ENCODE data around the gene PDHX. TPM values are rescaled to one million over a fixed set of nuclear protein-coding genes. Genes with fewer than 3 reads are reported as not detected.
"Not testable (repeated sequence)": the region's sequence is repeated elsewhere in the genome, so short reads cannot be mapped to it uniquely, and the experiment has no call there.

Gene PDHX
- total and polyA plus RNA-seq, 2 of the 4 experiments (the other 2 are of a cell fraction): 19.8 to 26.7 TPM

DNA sequence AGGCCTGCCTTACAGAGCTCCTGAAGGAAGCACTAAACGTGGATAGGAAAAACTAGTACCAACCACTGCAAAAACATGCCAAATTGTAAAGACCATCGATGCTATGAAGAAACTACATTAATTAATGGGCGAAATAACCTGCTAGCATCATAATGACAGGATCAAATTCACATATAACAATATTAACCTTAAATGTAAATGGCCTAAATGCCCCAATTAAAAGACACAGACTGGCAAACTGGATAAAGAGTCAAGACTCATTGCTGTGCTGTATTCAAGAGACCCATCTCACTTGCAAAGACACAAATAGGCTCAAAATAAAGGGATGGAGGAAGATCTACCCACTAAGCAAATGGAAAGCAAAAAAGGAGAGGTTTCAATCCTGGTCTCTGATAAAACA, 107.5 kb downstream of the PDHX start:
- H4K8ac ChIP-seq (ENCODE audit: low read depth in 2 of 2, low read length in 2 of 2); dilution Hi-C loops (cut with HindIII; ENCODE audit: low sequenced_read_pairs, unreplicated experiment); H3K4me1 ChIP-seq (ENCODE audit: control insufficient read depth, insufficient read depth, low read length); H2BK120ac ChIP-seq (ENCODE audit: low read depth, low read length); H2BK15ac ChIP-seq (ENCODE audit: low read depth, low read length); H3K79me1 ChIP-seq (ENCODE audit: low read depth in 1 of 2, low read length in 2 of 2); BruUV-seq (replicated peaks); H3K14ac ChIP-seq (replicated peaks; ENCODE audit: low read depth, low read length); H2BK20ac ChIP-seq (ENCODE audit: low read depth, low read length); H3K27ac ChIP-seq (ENCODE audit: insufficient read depth, low read length); H3K18ac ChIP-seq (ENCODE audit: low read depth, low read length); DNase-seq; H3K9me1 ChIP-seq (ENCODE audit: insufficient read depth, low read length); H2AK5ac ChIP-seq (ENCODE audit: low read depth, low read length); H4K20me1 ChIP-seq (ENCODE audit: insufficient read depth, low read length); H3K56ac ChIP-seq (ENCODE audit: extremely low read depth, insufficient read depth, low read length); ATAC-seq (ENCODE audit: low read depth); H2BK5ac ChIP-seq (ENCODE audit: low read depth, low read length, poor library complexity, severe bottlenecking); H3K4me3 ChIP-seq (ENCODE audit: insufficient read depth, low read depth, low read length); H3K27me3 ChIP-seq (ENCODE audit: control insufficient read depth, insufficient read depth, low read length); H3K9ac ChIP-seq (ENCODE audit: low read depth, low read length); H4K5ac ChIP-seq (ENCODE audit: low read depth, low read length); CTCF ChIA-PET; H3K36me3 ChIP-seq (ENCODE audit: control insufficient read depth, insufficient read depth, low read length); H2AFZ ChIP-seq (replicated peaks; ENCODE audit: low read length, poor library complexity); H3K23ac ChIP-seq (ENCODE audit: low read depth, low read length); H3K9me3 ChIP-seq (ENCODE audit: control insufficient read depth, insufficient read depth, low read length); intact Hi-C loops (cut with micrococcal nuclease); in situ Hi-C loops (cut with MboI; ENCODE audit: low sequenced_read_pairs); H3K4me2 ChIP-seq (ENCODE audit: low read depth, low read length); H4K91ac ChIP-seq (ENCODE audit: insufficient read depth, low read depth, low read length); H3K4ac ChIP-seq (ENCODE audit: low read depth, low read length); H2AK9ac ChIP-seq (replicated peaks; ENCODE audit: low read depth, low read length, poor library complexity); POLR2A ChIA-PET (ENCODE audit: unreplicated experiment): not testable (repeated sequence)
- WGBS, 2 experiments (ENCODE audit: extremely low coverage in 2 of 2, insufficient read length in 1 of 2): no CpG with 5 or more reads among the region's 3 CpGs

GRCh38 chr11:35028007-35028406, 111.6 kb downstream of the PDHX start:
- H3K4me2 ChIP-seq (ENCODE audit: low read depth, low read length); intact Hi-C loops (cut with micrococcal nuclease); dilution Hi-C loops (cut with HindIII; ENCODE audit: low sequenced_read_pairs, unreplicated experiment); H4K20me1 ChIP-seq (ENCODE audit: insufficient read depth, low read length); BruUV-seq (replicated peaks); H2AK9ac ChIP-seq (replicated peaks; ENCODE audit: low read depth, low read length, poor library complexity); H3K56ac ChIP-seq (ENCODE audit: extremely low read depth, insufficient read depth, low read length); H3K18ac ChIP-seq (ENCODE audit: low read depth, low read length); H4K5ac ChIP-seq (ENCODE audit: low read depth, low read length); H4K8ac ChIP-seq (ENCODE audit: low read depth in 2 of 2, low read length in 2 of 2); H3K23ac ChIP-seq (ENCODE audit: low read depth, low read length); in situ Hi-C loops (cut with MboI; ENCODE audit: low sequenced_read_pairs); H3K27me3 ChIP-seq (ENCODE audit: control insufficient read depth, insufficient read depth, low read length); H3K36me3 ChIP-seq (ENCODE audit: control insufficient read depth, insufficient read depth, low read length); ATAC-seq (ENCODE audit: low read depth); H2BK5ac ChIP-seq (ENCODE audit: low read depth, low read length, poor library complexity, severe bottlenecking); CTCF ChIA-PET; H2BK120ac ChIP-seq (ENCODE audit: low read depth, low read length); H4K91ac ChIP-seq (ENCODE audit: insufficient read depth, low read depth, low read length); H3K4ac ChIP-seq (ENCODE audit: low read depth, low read length); H3K14ac ChIP-seq (replicated peaks; ENCODE audit: low read depth, low read length); H2AFZ ChIP-seq (replicated peaks; ENCODE audit: low read length, poor library complexity); POLR2A ChIA-PET (ENCODE audit: unreplicated experiment); H3K9me3 ChIP-seq (ENCODE audit: control insufficient read depth, insufficient read depth, low read length); DNase-seq; H3K9ac ChIP-seq (ENCODE audit: low read depth, low read length); H3K27ac ChIP-seq (ENCODE audit: insufficient read depth, low read length); H2AK5ac ChIP-seq (ENCODE audit: low read depth, low read length); H2BK20ac ChIP-seq (ENCODE audit: low read depth, low read length); H2BK15ac ChIP-seq (ENCODE audit: low read depth, low read length); H3K4me3 ChIP-seq (ENCODE audit: insufficient read depth, low read depth, low read length): not testable (repeated sequence)
- Histone ChIP-seq H3K9me1 (ENCODE audit: insufficient read depth, low read length) (peaks cover 16% of the 10 kb centered on the region), H3K79me1 (ENCODE audit: low read depth in 1 of 2, low read length in 2 of 2) (peaks cover 0 to 13% of the 10 kb centered on the region in 2 experiments; a peak in 3 of 4 replicates), H3K4me1 (ENCODE audit: control insufficient read depth, insufficient read depth, low read length) (peaks cover 11% of the 10 kb centered on the region)
- WGBS, 2 experiments (ENCODE audit: extremely low coverage in 2 of 2, insufficient read length in 1 of 2): no CpG with 5 or more reads among the region's 4 CpGs
